DMS53 (cell line): ENCODE data around the gene AKR1C1.
"Not testable (repeated sequence)": the region's sequence is repeated elsewhere in the genome, so short reads cannot be mapped to it uniquely, and the experiment has no call there.

Experiments
- DNase-seq: peaks from one replicate; lab custom pipeline; 2025; lab: John Stamatoyannopoulos, UW

The AKR1C1 gene

GRCh38 chr10:4962876-4963814 lies at the start of gene AKR1C1:
AKR1C1 (plus strand) TSS chr10:4963415; CDS start chr10:4963445, 30 bp downstream.
- not testable (repeated sequence) for DNase-seq

DNA sequence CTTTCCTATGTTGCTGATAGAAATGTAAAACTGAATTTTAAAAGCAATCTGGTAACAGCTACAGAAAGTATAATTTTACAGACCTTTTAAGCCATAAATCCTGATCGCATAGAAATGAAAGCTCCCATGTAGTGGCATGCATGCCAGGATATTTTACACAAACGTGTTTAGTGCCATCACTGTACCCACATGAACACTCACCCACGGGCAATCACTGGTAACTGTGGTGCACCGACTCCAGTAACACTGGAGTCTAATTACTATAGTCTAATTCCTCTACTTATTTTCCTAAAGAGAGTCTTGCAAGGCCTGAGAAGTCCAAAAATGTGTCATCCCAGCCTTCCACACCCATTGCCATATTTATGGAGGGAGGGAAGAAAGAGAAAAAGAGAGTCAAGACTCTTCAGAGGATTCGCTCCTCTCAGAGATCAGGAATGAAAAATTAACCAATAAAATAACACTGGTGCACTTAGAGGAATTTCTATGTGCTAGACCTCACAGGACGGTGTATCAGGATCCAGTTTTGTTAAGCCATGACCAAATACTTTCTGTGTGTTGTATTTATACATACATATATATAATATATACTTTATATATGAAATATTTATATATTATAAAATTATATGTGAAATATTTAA lies 48.9 kb upstream of the AKR1C1 start:
- no peak for DNase-seq

DNA sequence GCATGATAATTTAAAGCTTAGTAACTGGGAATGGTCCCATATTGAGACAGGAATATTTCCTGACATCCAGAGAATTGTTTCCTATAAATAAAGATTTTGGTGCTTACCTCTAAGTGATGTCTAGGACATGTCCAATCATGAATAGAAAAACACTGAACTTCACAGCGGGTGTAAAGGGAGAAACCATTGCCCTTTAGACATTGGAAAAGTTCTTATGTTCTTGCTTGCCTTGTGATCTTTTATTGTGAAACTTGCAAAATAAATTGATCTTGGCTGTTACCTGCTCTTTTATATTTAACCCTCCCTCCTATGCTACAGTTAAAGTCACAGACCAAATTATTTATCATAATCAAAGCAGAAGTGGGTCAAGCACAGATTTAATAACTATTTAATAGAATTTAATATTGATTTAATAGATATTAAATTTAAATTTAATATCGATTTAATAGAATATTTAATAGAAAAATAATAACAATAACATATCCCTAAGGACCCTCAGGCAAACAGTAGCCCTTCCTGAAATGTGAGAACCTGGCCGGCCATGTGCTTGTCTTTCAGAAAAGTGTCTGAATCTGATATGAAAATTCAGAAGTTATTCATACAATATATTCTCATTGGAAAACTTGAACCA lies 47.0 kb upstream of the AKR1C1 start:
- DNase-seq = no peak

DNA sequence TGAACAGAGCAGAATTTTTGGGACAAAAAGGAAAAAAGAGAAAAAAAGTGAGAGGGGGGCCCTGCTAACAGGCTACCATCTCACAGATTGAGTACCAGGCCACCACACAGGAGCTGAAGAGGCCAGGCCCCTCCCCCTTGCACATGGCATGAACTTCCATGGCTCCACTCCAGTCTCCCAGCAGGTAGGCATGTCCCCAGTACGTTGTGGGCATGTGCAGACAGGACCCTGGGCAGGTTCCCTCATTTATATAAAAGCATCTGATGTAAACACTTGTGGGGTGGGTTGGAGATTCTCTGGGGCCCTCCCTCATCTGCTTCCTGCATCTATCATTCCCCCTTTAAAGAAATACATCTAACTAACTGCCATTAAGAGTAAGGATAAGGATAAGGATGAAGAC lies 45.0 kb upstream of the AKR1C1 start:
- DNase-seq = no peak

DNA sequence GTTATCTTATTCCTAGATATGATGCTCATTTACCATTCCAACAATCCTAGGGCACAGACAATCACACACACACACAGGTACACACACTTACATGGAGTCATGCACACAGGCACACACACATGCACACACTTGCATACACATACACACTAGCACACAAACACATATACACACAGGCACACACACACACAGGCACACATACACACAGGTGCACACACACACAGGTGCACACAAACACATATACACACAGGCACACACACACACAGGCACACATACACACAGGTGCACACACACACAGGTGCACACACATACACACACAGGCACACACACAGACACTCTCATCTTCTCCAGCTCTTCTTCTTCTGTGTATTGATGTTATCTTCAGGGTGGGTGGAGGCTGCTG lies 38.7 kb upstream of the AKR1C1 start:
- not testable (repeated sequence) for DNase-seq

DNA sequence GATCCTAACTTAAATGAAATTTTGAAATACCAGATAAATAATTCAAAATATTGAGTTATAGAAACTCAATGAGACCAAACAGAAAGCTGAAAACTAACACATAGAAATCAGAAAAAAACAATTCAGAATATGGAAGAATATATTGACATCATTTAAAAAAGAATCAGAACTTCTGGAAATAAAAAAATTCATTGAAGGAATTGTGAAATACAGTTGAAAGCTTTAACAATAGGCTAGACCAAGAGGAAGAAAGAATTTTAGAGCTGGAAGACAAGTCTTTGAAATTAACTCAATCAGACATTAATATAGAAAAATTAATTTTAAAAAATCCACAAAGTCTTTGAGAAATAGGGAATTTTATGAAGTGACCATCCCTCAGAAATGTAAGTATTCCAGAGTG lies 36.8 kb upstream of the AKR1C1 start:
- no peak for DNase-seq

- DNase-seq = no peak
Measured at GRCh38 chr10:4931587-4931986, 31.6 kb upstream of the AKR1C1 start.

DNA sequence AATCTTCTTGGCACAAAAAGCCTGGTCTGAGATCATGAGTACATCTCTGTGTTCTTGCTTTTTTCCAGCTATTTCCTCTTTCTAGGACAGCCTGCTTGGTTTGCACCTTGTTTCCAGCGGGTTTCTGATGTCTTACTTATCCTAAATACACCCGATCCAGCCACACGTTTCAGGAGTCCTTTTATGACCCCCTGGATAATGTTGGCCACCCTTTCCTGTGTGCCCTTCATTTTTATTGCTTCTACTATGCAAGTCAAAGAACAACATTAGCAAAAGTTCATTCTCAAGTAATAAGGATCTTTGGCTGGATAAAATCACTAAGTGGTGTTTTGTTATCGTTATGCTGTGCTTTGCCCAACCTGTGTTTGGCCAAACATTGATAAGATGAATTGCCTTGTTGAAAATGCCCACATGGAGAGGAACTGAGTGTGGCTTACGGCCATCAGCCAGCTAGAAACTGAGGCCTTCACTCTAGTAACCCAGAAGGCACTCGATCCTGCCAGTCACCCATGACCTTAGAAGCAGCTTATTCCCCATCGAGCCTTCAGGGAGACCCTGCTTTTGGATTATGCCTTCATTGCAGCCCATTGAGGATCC lies 28.7 kb upstream of the AKR1C1 start:
- DNase-seq = no peak

- no peak for DNase-seq
Measured at GRCh38 chr10:4937346-4937745, 25.9 kb upstream of the AKR1C1 start.

DNA sequence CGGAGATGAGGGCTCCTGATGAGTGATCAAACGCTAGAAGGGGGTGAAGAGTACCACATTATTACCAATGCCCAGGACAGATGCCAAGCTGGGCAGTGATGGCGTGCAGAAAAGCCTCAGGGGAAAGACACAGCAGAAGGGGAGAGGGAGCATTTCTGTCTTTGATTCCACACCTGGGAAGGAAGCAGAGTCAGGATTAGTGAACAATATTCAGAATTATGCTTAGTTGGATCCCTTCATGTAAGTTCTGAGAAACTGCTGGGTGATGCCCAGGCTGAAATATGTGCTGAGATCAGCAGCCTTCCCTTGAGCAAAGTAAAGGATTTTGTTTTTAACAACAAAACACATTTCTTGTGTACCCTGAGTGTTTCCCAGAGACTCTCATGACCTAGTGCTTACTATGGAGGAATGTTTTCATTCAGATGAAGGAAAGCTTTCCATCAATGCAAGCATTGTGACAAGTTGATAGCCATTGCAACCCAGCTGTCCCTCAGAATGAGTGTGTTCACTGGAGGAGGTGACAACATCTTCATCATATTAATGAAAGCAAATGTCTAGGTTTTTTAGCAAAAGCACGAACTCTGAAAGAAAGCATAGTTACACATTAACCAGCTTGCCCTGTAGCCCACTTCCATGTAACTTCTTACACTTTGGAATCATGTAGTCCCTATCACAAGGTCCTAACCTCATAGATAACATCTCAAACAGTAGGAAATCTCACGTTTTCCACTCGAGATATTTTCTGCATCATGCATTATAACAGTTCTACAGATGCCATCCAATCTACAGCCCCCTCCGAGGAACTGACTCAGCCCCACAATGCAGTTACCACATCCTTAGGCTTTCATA lies 23.8 kb upstream of the AKR1C1 start:
- no peak for DNase-seq

GRCh38 chr10:4940073-4940428 lies 23.2 kb upstream of the AKR1C1 start:
- not testable (repeated sequence) for DNase-seq

- not testable (repeated sequence) for DNase-seq
Measured at GRCh38 chr10:4940909-4941308, 22.3 kb upstream of the AKR1C1 start.

- peak; percentile 51 for DNase-seq
Measured at GRCh38 chr10:4941540-4942330, 21.5 kb upstream of the AKR1C1 start.

GRCh38 chr10:4942931-4943330 lies 20.3 kb upstream of the AKR1C1 start:
- DNase-seq = not testable (repeated sequence)

DNA sequence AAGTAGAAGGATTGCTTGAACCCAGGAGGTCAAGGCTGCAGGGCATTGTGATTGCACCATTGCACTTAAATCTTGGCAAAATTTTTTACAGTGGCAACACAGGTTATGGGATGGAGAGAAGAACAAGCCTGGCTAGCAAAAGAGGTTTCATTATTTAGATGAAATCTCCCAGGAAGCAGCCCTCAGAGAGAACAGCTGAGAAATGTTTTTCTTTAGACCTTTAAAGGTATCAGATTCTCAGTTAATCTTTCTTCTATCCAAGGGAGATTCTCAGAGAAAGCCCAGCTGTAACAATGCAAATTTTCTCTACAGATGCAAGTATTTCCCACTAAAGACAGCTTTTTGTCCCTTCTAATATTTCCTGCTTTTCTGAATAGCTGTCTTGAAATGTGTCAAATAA lies 19.8 kb upstream of the AKR1C1 start:
- DNase-seq = not testable (repeated sequence)

DNA sequence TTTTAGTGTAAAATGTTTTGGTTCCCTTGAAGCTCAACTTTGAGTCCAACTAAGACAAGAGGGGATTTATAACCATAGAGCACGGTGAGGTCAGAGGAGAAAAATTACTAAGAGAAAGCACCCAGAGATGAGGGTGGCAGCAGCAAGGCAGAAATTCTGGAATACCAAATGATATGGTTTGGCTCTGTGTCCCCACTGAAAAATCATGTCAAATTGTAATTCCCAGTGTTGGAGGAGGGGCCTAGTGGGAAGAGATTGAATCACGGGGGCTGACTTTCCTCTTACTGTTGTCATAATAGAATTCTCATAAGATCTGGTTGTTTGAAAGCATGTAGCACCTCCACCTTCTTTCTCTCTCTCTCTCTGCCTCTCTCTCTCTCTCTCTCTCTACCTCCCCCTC lies 19.4 kb upstream of the AKR1C1 start:
- no peak for DNase-seq

DNA sequence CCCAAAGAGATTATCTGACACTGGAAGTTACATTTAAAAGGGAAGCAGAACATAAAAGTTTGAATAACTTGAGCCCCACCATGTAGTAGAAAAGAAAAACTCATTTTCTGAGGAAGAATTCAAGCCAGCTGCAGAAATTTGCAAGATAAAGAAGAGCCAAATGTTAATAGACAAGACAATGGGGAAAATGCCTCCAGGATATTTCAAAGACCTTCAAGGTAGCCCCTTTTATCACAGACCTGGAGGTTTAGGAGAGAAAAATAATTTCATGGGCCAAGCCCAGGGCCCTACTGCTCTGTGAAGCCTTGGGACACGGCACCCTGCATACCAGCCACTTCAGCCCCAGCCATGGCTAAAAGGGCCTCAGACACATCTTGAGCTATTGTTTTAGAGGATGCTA lies 18.4 kb upstream of the AKR1C1 start:
- no peak for DNase-seq

DNA sequence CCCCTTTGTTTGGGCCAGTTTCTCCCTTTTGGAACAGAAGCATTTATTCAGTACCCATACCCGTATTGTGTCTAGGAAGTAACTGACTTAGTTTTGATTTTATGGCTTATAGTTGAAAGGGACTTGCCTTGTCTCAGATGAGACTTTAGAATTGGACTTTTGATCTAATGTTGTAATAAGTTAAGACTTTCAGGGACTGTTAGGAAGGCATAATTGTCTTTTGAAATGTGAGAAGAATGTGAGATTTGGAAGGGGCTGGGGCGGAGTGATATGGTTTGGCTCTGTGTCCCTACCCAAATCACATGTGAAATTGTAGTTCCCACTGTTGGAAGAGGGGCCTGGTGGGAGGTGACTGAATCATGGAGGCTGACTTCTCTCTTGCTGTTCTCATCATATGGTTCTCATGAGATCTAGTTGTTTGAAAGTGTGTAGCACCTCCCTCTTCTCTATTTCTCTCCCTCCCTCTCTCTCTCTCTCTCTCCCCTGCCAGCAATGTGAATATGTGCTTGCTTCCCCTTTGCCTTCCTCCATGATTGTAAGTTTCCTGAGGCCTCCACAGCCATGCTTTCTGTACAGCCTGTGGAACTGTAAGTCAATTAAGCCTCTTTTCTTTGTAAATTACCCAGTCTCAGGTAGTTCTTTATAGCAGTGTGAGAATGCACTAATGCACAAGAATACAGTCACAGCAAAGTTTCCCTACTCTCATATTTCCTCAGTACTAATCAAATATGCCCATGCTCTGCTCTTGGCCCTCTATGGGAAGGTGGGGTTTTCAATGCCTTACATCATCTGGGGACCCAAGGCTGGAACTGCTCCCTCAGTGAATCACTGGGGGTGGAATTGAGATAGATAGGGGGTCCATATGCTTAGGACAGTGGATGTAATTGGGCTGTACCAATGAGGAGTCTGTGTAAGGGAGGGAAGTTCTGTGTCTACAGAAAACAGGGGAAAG lies 17.2 kb upstream of the AKR1C1 start:
- no peak for DNase-seq

- DNase-seq = no peak
Measured at GRCh38 chr10:4947039-4947634, 16.1 kb upstream of the AKR1C1 start.
